A549 treated with DMSO at 1 μM for 4 hours (cell line): Measurements from ENCODE around the gene CAPN5. TPM values are rescaled to one million over a fixed set of nuclear protein-coding genes. Genes with fewer than 3 reads are reported as not detected.

Source experiments
- total RNA-seq: library from RNA; stranded (reverse); fragments of 200-300 nt; extraction: Qiagen RNA extraction; gene quantifications from 5 replicates; pipeline ENCODE4 v1.2.3, GENCODE V29; 2022; ENCODE audit warnings: low read depth

The CAPN5 gene
- 7.1 to 10.3 TPM (median 8.5 TPM) in 5 replicates for total RNA-seq

GRCh38 chr11:77066229-77067042 is at the start of gene CAPN5:
Gene CAPN5 (plus strand): TSS chr11:77066971. CDS start chr11:77084887, 17,916 bp downstream.

DNA sequence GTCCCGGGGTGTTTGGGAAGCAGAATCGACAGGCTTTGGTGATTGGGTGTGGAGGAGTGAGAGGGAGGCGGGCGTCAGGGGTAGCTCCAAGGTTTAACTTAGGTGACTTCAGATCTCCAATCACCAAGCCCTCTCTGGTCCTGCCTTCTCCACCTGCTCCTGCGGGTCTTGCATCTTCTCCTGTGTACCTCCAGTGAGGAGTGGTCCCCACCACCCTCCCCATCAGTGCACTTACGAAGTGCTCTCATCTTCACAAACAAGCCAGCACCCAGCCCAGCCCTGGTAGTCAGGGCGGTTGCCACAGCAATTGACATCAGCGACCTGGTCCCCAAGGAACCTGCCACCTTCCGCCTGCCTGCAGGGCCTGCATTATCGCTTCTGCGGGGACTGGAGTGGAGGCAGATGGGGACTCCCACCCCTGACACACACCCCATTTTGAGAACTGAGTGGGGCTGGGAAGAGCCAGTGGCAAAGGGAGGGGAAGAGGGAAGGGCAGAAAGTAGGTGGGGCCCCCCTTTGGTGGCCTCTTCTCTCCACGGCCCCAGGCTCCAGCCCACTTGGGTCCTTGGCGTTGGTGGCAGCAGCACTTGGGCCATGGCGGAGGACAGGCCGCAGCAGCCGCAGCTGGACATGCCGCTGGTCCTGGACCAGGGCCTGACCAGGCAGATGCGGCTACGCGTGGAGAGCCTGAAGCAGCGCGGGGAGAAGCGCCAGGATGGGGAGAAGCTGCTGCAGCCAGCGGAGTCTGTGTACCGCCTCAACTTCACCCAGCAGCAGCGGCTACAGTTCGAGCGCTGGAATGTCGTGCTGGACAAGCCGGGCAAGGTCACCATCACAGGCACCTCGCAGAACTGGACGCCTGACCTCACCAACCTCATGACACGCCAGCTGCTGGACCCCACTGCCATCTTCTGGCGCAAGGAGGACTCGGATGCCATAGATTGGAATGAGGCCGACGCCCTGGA is 35.8 kb downstream of the CAPN5 start, which contains the start of gene OMP:
OMP (plus strand) TSS at position 595 of the 965 bp plus-strand sequence; CDS start at position 595, 0 bp downstream.

GRCh38 chr11:77127920-77128691 is 61.3 kb downstream of the CAPN5 start, which contains the start of gene MYO7A:
Gene MYO7A (plus strand): TSS chr11:77128246. CDS start chr11:77130635, 2,389 bp downstream.

Other genes starting within 250 kb of the CAPN5 start
- 17.0 to 21.4 TPM (median 19.9 TPM) in 5 replicates for gene ACER3, start 206.1 kb upstream of the CAPN5 start, total RNA-seq
- 0.06 to 0.17 TPM (median 0.10 TPM) in 5 replicates for gene B3GNT6, start 32.6 kb upstream of the CAPN5 start, total RNA-seq
- gene OMP, start 35.9 kb downstream of the CAPN5 start, total RNA-seq: 0.67 TPM in 1 of 5 replicates, not detected in the others
- gene MYO7A, start 61.3 kb downstream of the CAPN5 start, total RNA-seq: 1.2 to 1.5 TPM (median 1.4 TPM) in 5 replicates
- gene GDPD4, start 234.7 kb downstream of the CAPN5 start, total RNA-seq: not detected in 5 replicates